SK-N-SH (cell line): ENCODE data around the gene ATG2A. TPM values are rescaled to one million over a fixed set of nuclear protein-coding genes. Genes with fewer than 3 reads are reported as not detected.

Experiments
- CTCF ChIA-PET: fragments of 300-600, 350-600 bp; formaldehyde crosslinking; extraction: SDS; loops from one replicate; lab custom pipeline; 2021; lab: Yijun Ruan, JAX
- POLR2A ChIA-PET: fragments of 350-600 bp; sonication (Branson Sonifier 250); formaldehyde crosslinking; extraction: SDS; loops from one replicate; lab custom pipeline; 2020; ENCODE audit warnings: antibody characterized with exemption, inconsistent platforms; lab: Yijun Ruan, JAX
- DNase-seq: peaks from one replicate; pipeline ENCODE4 v3.0.0; 2012
- H2AFZ ChIP-seq: fragments of 200-600 bp; sonication (generic); 2 replicates; pipeline ENCODE4 v1.8.1; 2016; ENCODE audit warnings: antibody characterized with exemption, mild to moderate bottlenecking, low read depth
- H3F3A ChIP-seq: fragments of 200-600 bp; sonication (generic); replicated peaks from 2 replicates; pipeline ENCODE3; 2016; ENCODE audit warnings: antibody characterized with exemption, mild to moderate bottlenecking; ENCODE audit not compliant: insufficient read depth
- H3K27ac ChIP-seq, 2 experiments: fragments of 200-500 bp in 1 of 2; fragments of 200-600 bp in 1 of 2; sonication (Bioruptor generic) in 1 of 2; sonication (generic), shearing (Covaris generic) in 1 of 2; 2 replicates each; pipeline versions ENCODE4 v1.5.1 to v1.6.1; 2014 to 2016; ENCODE audit warnings: low read depth in 2 of 2, inconsistent platforms in 1 of 2, low read length in 1 of 2, mild to moderate bottlenecking in 1 of 2, mixed read lengths in 1 of 2
- H3K27me3 ChIP-seq: fragments of 200-600 bp; sonication (generic), shearing (Covaris generic); 2 replicates; pipeline ENCODE4 v1.6.1; 2016; ENCODE audit warnings: mixed run types; ENCODE audit not compliant: insufficient read depth
- H3K36me3 ChIP-seq, 2 experiments: fragments of 200-500 bp in 1 of 2; fragments of 200-600 bp in 1 of 2; sonication (Bioruptor generic) in 1 of 2; sonication (generic) in 1 of 2; replicated peaks in 1 of 2; 2 replicates each; pipeline versions ENCODE3 to v1.5.1; 2014 to 2016; ENCODE audit warnings: low read length in 1 of 2, mild to moderate bottlenecking in 1 of 2; ENCODE audit not compliant: insufficient read depth in 2 of 2, control insufficient read depth in 1 of 2
- H3K4me1 ChIP-seq, 2 experiments: fragments of 200-500 bp in 1 of 2; fragments of 200-600 bp in 1 of 2; sonication (Bioruptor generic) in 1 of 2; sonication (generic), shearing (Covaris generic) in 1 of 2; 2 replicates each; pipeline versions ENCODE4 v1.5.1 to v1.6.1; 2014 to 2016; ENCODE audit warnings: low read depth in 1 of 2, low read length in 1 of 2, mixed run types in 1 of 2; ENCODE audit not compliant: insufficient read depth in 2 of 2, control insufficient read depth in 1 of 2
- H3K4me2 ChIP-seq: fragments of 200-600 bp; sonication (generic), shearing (Covaris generic); 2 replicates; pipeline ENCODE4 v1.6.1; 2017; ENCODE audit warnings: mixed run types
- H3K4me3 ChIP-seq, 2 experiments: fragments of 200-500 bp in 1 of 2; fragments of 200-600 bp in 1 of 2; sonication (Bioruptor generic) in 1 of 2; sonication (generic), shearing (Covaris generic) in 1 of 2; 2 replicates each; pipeline versions ENCODE4 v1.5.1 to v1.8.1; 2014 to 2016; ENCODE audit warnings: low read depth in 2 of 2, inconsistent platforms in 1 of 2, low read length in 1 of 2, mild to moderate bottlenecking in 1 of 2, mixed read lengths in 1 of 2, moderate library complexity in 1 of 2
- H3K79me2 ChIP-seq: fragments of 200-600 bp; sonication (generic); 2 replicates; pipeline ENCODE4 v1.8.1; 2017; ENCODE audit warnings: mild to moderate bottlenecking; ENCODE audit not compliant: insufficient read depth
- H3K9ac ChIP-seq: fragments of 200-600 bp; sonication (generic); 2 replicates; pipeline ENCODE4 v1.6.1; 2017; ENCODE audit warnings: mixed run types
- H3K9me2 ChIP-seq: fragments of 200-600 bp; sonication (generic); 2 replicates; pipeline ENCODE4 v1.6.1; 2017; ENCODE audit warnings: mixed run types
- H3K9me3 ChIP-seq: fragments of 200-600 bp; sonication (generic); 2 replicates; pipeline ENCODE4 v1.6.1; 2017; ENCODE audit warnings: mixed run types, mild to moderate bottlenecking, moderate library complexity
- H4K20me1 ChIP-seq: fragments of 200-600 bp; sonication (generic); 2 replicates; pipeline ENCODE4 v1.6.1; 2017; ENCODE audit warnings: mild to moderate bottlenecking, mixed run types; ENCODE audit not compliant: insufficient read depth
- ELF1 ChIP-seq: IDR thresholded peaks from 2 replicates; pipeline ENCODE4 v1.4.0; 2012
- FOSL2 ChIP-seq: IDR thresholded peaks from 2 replicates; pipeline ENCODE4 v1.4.0; 2012; ENCODE audit warnings: low read depth, mild to moderate bottlenecking, moderate library complexity, borderline replicate concordance
- FOXM1 ChIP-seq: IDR thresholded peaks from 2 replicates; pipeline ENCODE4 v1.4.0; 2012; ENCODE audit warnings: low read depth, mild to moderate bottlenecking
- IRF3 ChIP-seq: fragments of 150-350 bp; IDR thresholded peaks from 2 replicates; pipeline ENCODE4 v1.6.1; 2016; ENCODE audit warnings: mild to moderate bottlenecking, low read depth, low read length
- JUND ChIP-seq: IDR thresholded peaks from 2 replicates; pipeline ENCODE4 v1.4.0; 2012
- MAX ChIP-seq: IDR thresholded peaks from 2 replicates; pipeline ENCODE4 v1.4.0; 2012; ENCODE audit warnings: low read depth
- MEF2A ChIP-seq: IDR thresholded peaks from 2 replicates; pipeline ENCODE4 v1.4.0; 2012; ENCODE audit warnings: low read depth, borderline replicate concordance
- MXI1 ChIP-seq: IDR thresholded peaks from 2 replicates; pipeline ENCODE4 v1.6.1; 2012; ENCODE audit warnings: mild to moderate bottlenecking, low read depth, low read length, improper control_type of control experiment
- RAD21 ChIP-seq: IDR thresholded peaks from 2 replicates; pipeline ENCODE4 v1.6.1; 2012; ENCODE audit warnings: mild to moderate bottlenecking, low read length
- SIN3A ChIP-seq: IDR thresholded peaks from 2 replicates; pipeline ENCODE4 v1.6.1; 2012; ENCODE audit warnings: low read depth, mild to moderate bottlenecking, low read length, moderate library complexity, borderline replicate concordance
- SMC3 ChIP-seq: IDR thresholded peaks from 2 replicates; pipeline ENCODE4 v1.6.1; 2012; ENCODE audit warnings: low read depth, low read length, improper control_type of control experiment
- TAF1 ChIP-seq: IDR thresholded peaks from 2 replicates; pipeline ENCODE4 v1.6.1; 2012; ENCODE audit warnings: low read depth, mild to moderate bottlenecking, low read length, moderate library complexity, borderline replicate concordance
- TCF12 ChIP-seq: IDR thresholded peaks from 2 replicates; pipeline ENCODE4 v1.4.0; 2012
- YY1 ChIP-seq: IDR thresholded peaks from 2 replicates; pipeline ENCODE4 v1.4.0; 2012; ENCODE audit warnings: low read depth, mild to moderate bottlenecking
- WGBS: methylation state at CpG from one replicate; pipeline ENCODE4 v1.1.6; 2017; ENCODE audit warnings: low lambda C conversion rate; 5-methylcytosine and 5-hydroxymethylcytosine counted together
- polyA plus RNA-seq, 3 experiments: library from polyadenylated mRNA; depleted of rRNA; stranded (reverse); fragments of >200 nt; gene quantifications; 2 replicates each; pipeline ENCODE4 v1.2.3, GENCODE V29; 2012
- TF ChIP-seq, protein P1 (sequence below): fragments of 200-600 bp; sonication (generic); IDR thresholded peaks from 2 replicates; pipeline ENCODE4 v1.6.1; 2017; ENCODE audit warnings: antibody characterized with exemption, mild to moderate bottlenecking, moderate library complexity

ATG2A gene
- polyA plus RNA-seq, 1 of the 3 experiments (the other 2 are of a cell fraction), result 7.1 TPM

DNA sequence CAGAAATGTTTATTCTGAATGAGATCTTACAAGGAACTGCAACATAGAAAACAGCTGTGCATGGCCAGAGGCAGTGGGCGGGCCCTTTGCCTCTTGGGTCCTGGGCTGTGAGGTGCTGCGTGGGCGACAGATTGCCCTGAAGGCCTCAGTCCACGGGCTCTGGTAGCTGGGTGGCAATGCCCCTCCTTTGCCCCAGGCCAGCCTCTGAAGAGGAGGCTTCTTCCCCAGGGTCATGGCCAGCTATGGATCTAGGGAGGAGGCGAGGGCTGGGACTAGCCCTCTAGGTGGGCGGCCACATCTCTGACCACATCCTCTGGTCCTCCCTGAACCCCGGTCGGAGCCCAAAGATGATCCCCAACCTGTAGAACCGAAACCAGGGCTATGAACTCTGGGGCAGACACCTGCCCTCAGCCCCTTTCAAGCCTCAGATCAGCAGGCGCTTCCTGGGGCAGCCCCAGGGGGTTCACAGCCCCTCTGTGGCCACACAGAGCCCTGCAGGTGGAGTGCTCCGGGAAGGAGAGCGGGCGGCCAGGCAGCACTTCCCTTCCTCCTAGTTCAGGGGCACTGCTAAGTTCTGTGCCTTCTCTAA is 65.9 kb downstream of the ATG2A start:
- WGBS, result 100% methylated on average over 5 of the region's 13 CpGs
- Histone ChIP-seq H3K27me3 (no peaks in the 10 kb centered on the region), H4K20me1 (no peaks in the 10 kb centered on the region), H3K4me3 (no peak overlapping the region), H3K4me2 (no peak overlapping the region), H3K9ac (no peak overlapping the region), H3K4me1 (peaks cover 7 to 18% of the 10 kb centered on the region in 2 experiments; a peak in 3 of 4 replicates), H3K36me3 (peaks cover 7 to 11% of the 10 kb centered on the region in 2 experiments), H3F3A (peaks cover 10% of the 10 kb centered on the region), H3K9me2 (no peaks in the 10 kb centered on the region), H3K9me3 (no peaks in the 10 kb centered on the region), H3K27ac (no peak overlapping the region), H3K79me2 (peaks cover 2% of the 10 kb centered on the region; the same call in 1 of the 2 replicates), H2AFZ (no peak overlapping the region)
- POLR2A ChIA-PET, result no interaction called here
- TF ChIP-seq JUND, result no peak
- TF ChIP-seq FOSL2, result no peak
- no peak for TF ChIP-seq IRF3
- TF ChIP-seq MXI1, result no peak
- TF ChIP-seq, protein P1, sequence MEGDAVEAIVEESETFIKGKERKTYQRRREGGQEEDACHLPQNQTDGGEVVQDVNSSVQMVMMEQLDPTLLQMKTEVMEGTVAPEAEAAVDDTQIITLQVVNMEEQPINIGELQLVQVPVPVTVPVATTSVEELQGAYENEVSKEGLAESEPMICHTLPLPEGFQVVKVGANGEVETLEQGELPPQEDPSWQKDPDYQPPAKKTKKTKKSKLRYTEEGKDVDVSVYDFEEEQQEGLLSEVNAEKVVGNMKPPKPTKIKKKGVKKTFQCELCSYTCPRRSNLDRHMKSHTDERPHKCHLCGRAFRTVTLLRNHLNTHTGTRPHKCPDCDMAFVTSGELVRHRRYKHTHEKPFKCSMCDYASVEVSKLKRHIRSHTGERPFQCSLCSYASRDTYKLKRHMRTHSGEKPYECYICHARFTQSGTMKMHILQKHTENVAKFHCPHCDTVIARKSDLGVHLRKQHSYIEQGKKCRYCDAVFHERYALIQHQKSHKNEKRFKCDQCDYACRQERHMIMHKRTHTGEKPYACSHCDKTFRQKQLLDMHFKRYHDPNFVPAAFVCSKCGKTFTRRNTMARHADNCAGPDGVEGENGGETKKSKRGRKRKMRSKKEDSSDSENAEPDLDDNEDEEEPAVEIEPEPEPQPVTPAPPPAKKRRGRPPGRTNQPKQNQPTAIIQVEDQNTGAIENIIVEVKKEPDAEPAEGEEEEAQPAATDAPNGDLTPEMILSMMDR, result no peak
- no peak for TF ChIP-seq MEF2A
- TF ChIP-seq TAF1, result no peak
- no peak for TF ChIP-seq ELF1
- TF ChIP-seq MAX, result no peak
- TF ChIP-seq RAD21, result no peak
- no peak for TF ChIP-seq SMC3
- TF ChIP-seq YY1, result no peak
- TF ChIP-seq FOXM1, result no peak
- no peak for TF ChIP-seq TCF12
- no peak for TF ChIP-seq SIN3A
- DNase-seq, result no peak
- CTCF ChIA-PET, result interaction anchor here (1.1 to 12.8 kb wide), 5 partner anchors 12 to 163 kb away, joined by 3 to 530 read pairs (median 6); partner anchors contain the start of genes ARL2 and EHD1
